ENCODE results near the gene RGPD6.
"Not testable (repeated sequence)": the region's sequence is repeated elsewhere in the genome, so short reads cannot be mapped to it uniquely, and the experiment has no call there.

GRCh38 chr2:110605057-110605456, 28.0 kb upstream of the RGPD6 start:
- TF ChIP-seq CTCF (conservative IDR thresholded peaks at IDR 0.05; ENCODE audit: low read depth, low read length); EZH2 (IDR thresholded peaks at IDR 0.05; ENCODE audit: low read length, unreplicated experiment): not testable (repeated sequence)
